ENCODE data around the gene GMDS.

The GMDS gene

GRCh38 chr6:1604158-1605003 is 641.0 kb downstream of the GMDS start:
- peak; percentile 98 for TF ChIP-seq CTCF (IDR thresholded peaks at IDR 0.05; ENCODE audit: borderline replicate concordance, control extremely low read depth, extremely low read depth, insufficient read depth, missing control alignments)
- DNase-seq (ENCODE audit: low spot score) = peak; percentile 87
- in situ Hi-C loops (cut with MboI; ENCODE audit: low sequenced_read_pairs, unreplicated experiment) = loop anchor here (25.0 kb wide), 1 partner anchor 583 kb away; no protein-coding TSS in a partner anchor

- DNase-seq (ENCODE audit: low spot score) = no peak
- no peak for TF ChIP-seq CTCF (IDR thresholded peaks at IDR 0.05; ENCODE audit: borderline replicate concordance, control extremely low read depth, extremely low read depth, insufficient read depth, missing control alignments)
- in situ Hi-C loops (cut with MboI; ENCODE audit: low sequenced_read_pairs, unreplicated experiment) = loop anchor here (25.0 kb wide), 1 partner anchor 584 kb away; no protein-coding TSS in a partner anchor
Measured at GRCh38 chr6:1603708-1604107, 641.7 kb downstream of the GMDS start.

- TF ChIP-seq CTCF (IDR thresholded peaks at IDR 0.05; ENCODE audit: borderline replicate concordance, control extremely low read depth, extremely low read depth, insufficient read depth, missing control alignments) = no peak
- in situ Hi-C loops (cut with MboI; ENCODE audit: low sequenced_read_pairs, unreplicated experiment) = loop anchor here (25.0 kb wide), 1 partner anchor 585 kb away; no protein-coding TSS in a partner anchor
Measured at GRCh38 chr6:1602049-1602713, 643.2 kb downstream of the GMDS start.

GRCh38 chr6:1601158-1602048 is 644.0 kb downstream of the GMDS start:
- TF ChIP-seq CTCF (IDR thresholded peaks at IDR 0.05; ENCODE audit: borderline replicate concordance, control extremely low read depth, extremely low read depth, insufficient read depth, missing control alignments) = no peak
- DNase-seq (ENCODE audit: low spot score) = peak; percentile 9
- in situ Hi-C loops (cut with MboI; ENCODE audit: low sequenced_read_pairs, unreplicated experiment) = loop anchor here (25.0 kb wide), 1 partner anchor 586 kb away; no protein-coding TSS in a partner anchor

More at GRCh38 chr6:1602049-1602713, 643.2 kb downstream of the GMDS start:
- DNase-seq (ENCODE audit: low spot score) = no peak

- no peak for DNase-seq (ENCODE audit: low spot score)
- in situ Hi-C loops (cut with MboI; ENCODE audit: low sequenced_read_pairs, unreplicated experiment) = loop anchor here (25.0 kb wide), 1 partner anchor 587 kb away; no protein-coding TSS in a partner anchor
- no peak for TF ChIP-seq CTCF (IDR thresholded peaks at IDR 0.05; ENCODE audit: borderline replicate concordance, control extremely low read depth, extremely low read depth, insufficient read depth, missing control alignments)
Measured at GRCh38 chr6:1600764-1601157, 644.6 kb downstream of the GMDS start.

Measured in GM13976 (cell line).